Ectodermal cell (in vitro differentiated cells): ENCODE measurements around the gene UEVLD. TPM values are rescaled to one million over a fixed set of nuclear protein-coding genes. Genes with fewer than 3 reads are reported as not detected.

Experiments
- H3K27ac ChIP-seq: 2 replicates; pipeline ENCODE4 v1.7.0; 2013; ENCODE audit warnings: mild to moderate bottlenecking, low read depth, low read length; ENCODE audit not compliant: insufficient read depth, poor library complexity, severe bottlenecking
- H3K27me3 ChIP-seq: 2 replicates; pipeline ENCODE4 v1.7.0; 2013; ENCODE audit warnings: mild to moderate bottlenecking, low read length; ENCODE audit not compliant: insufficient read depth, control insufficient read depth, poor library complexity, severe bottlenecking
- H3K36me3 ChIP-seq: one replicate; pipeline ENCODE4 v1.7.0; 2013; ENCODE audit warnings: low read length; ENCODE audit not compliant: control insufficient read depth, insufficient read depth
- H3K4me1 ChIP-seq: one replicate; pipeline ENCODE4 v1.7.0; 2013; ENCODE audit warnings: low read length; ENCODE audit not compliant: control insufficient read depth, insufficient read depth
- H3K4me3 ChIP-seq: 2 replicates; pipeline ENCODE4 v1.7.0; 2013; ENCODE audit warnings: low read depth, low read length, control low read depth; ENCODE audit not compliant: insufficient read depth
- H3K9me3 ChIP-seq: 2 replicates; pipeline ENCODE4 v1.7.0; 2013; ENCODE audit warnings: mild to moderate bottlenecking, low read length, moderate library complexity; ENCODE audit not compliant: control insufficient read depth
- WGBS, 2 experiments: methylation state at CpG; one replicate each; pipeline ENCODE4 v1.1.7; 2013; ENCODE audit warnings: missing lambda C conversion rate in 2 of 2; 5-methylcytosine and 5-hydroxymethylcytosine counted together
- polyA plus RNA-seq, 4 experiments: library from polyadenylated mRNA; stranded (reverse); fragments of 50-300 nt; gene quantifications; one replicate each; pipeline ENCODE4 v1.2.3, GENCODE V29; 2013

The UEVLD gene
- polyA plus RNA-seq (2013, experiment 1 of 4): 10.2 TPM
- polyA plus RNA-seq (2013, experiment 2 of 4): 8.9 TPM
- polyA plus RNA-seq (2013, experiment 3 of 4): 8.8 TPM
- polyA plus RNA-seq (2013, experiment 4 of 4): 8.6 TPM

DNA sequence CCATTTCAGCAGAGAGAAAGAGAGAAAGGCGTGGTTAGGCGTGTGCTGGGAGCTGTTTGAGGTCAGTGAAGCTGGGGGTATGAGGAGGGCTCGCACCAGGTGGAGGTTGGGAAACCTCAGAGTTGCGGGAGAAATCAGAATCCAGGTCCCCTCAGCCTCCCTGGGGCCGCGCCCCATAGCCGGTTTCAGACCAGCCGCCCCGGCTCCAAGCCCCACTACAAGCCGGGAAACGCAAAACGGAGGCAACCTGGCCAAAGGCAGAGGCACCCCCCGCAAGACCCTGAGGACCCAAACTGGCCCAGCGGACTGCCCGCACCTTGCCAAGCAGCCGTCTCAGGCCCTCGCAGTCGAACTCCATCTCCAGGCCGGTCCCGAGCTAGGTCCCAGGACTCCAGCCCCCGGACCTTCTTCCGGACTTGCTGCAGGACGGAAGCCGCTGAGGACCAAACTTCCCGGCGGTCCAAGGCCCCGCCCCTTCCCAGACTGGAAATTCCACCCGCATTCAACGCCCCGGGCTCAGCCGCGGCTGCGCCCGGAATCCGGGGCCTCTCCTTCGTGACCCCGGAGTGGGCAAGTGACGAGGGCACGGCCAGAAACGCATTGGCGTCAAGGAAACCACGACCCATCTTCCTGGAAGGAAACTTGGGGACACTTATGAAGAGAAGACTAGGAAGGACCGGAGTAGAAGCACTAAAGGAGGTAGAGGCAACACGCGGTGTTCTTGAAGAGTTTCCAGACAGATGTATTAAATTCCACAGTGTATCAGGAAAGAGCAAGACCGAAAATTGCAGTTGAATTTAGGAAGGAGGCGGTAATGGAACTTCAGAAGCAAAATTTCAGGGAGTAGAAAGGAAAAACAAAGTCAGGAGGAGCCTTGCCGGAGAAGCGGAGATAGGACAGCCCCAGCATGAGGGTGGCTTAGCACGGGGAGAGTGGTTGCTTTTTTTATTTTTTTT lies at the start of gene UEVLD:
UEVLD (minus strand) TSS at position 438 of the 956 bp plus-strand sequence; CDS start at position 358, 80 bp downstream.
- Histone ChIP-seq H3K9me3 (no peaks in the 10 kb centered on the region), H3K36me3 (no peaks in the 10 kb centered on the region), H3K27ac (peak within 1 kb of the TSS; percentile 65), H3K4me1 (peaks cover 5% of the 10 kb centered on the region), H3K4me3 (peak within 1 kb of the TSS; percentile 90), H3K27me3 (no peaks in the 10 kb centered on the region)
- 0 to 1% methylated on average over 50 of the region's 50 CpGs for WGBS, 2 experiments

GRCh38 chr11:18634140-18635032 lies 45.9 kb upstream of the UEVLD start, which contains the start of gene SPTY2D1:
TSS of gene SPTY2D1 (minus strand) at chr11:18634342. CDS start at chr11:18634257, 85 bp downstream.
- peak within 1 kb of the TSS; percentile 89 for H3K27ac ChIP-seq
- H3K9me3 ChIP-seq: no peaks in the 10 kb centered on the region
- 0 to 1% methylated on average over 60 of the region's 60 CpGs for WGBS, 2 experiments
- peaks cover 4% of the 10 kb centered on the region for H3K27me3 ChIP-seq
- H3K4me3 ChIP-seq: peak within 1 kb of the TSS; percentile 97
- no peaks in the 10 kb centered on the region for H3K4me1 ChIP-seq
- no peaks in the 10 kb centered on the region for H3K36me3 ChIP-seq

- Histone ChIP-seq H3K9me3 (no peaks in the 10 kb centered on the region), H3K36me3 (no peaks in the 10 kb centered on the region), H3K4me1 (no peaks in the 10 kb centered on the region), H3K27ac (peak overlapping the region; percentile 59), H3K4me3 (peak overlapping the region; percentile 97), H3K27me3 (peaks cover 4% of the 10 kb centered on the region)
- 17 to 19% methylated on average over 31 of the region's 31 CpGs for WGBS, 2 experiments
These were observed 45.0 kb upstream of the UEVLD start for GRCh38 chr11:18633256-18634139.

- 34 to 58% methylated on average over 1 to 2 of the region's 2 CpGs for WGBS, 2 experiments
- no peaks in the 10 kb centered on the region for H3K4me1 ChIP-seq
- no peak overlapping the region for H3K27ac ChIP-seq
- no peaks in the 10 kb centered on the region for H3K36me3 ChIP-seq
- peaks cover 2% of the 10 kb centered on the region for H3K27me3 ChIP-seq
- no peaks in the 10 kb centered on the region for H3K9me3 ChIP-seq
- H3K4me3 ChIP-seq: peak overlapping the region; percentile 97
These were observed 44.3 kb upstream of the UEVLD start for GRCh38 chr11:18632841-18633240.

DNA sequence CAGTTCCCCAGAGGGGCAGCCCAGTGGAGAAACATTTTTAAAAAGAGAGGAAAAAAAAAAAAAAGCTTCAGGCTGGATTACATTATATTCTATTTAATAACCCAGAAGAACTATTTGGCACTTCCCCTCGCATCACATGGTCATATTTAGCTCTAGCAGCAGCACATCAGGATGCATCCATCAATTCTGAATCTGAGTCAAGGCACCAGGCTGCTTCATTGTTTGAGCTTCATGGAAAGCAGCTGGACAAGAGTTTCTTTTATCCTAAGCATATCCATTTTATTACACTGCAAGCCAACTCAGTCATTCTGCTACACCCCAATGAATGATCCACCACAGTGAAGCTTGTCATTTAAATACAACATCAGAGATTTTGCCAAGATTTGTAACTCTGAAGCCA lies 35.6 kb upstream of the UEVLD start:
- Histone ChIP-seq H3K9me3 (no peaks in the 10 kb centered on the region), H3K36me3 (no peaks in the 10 kb centered on the region), H3K4me1 (no peaks in the 10 kb centered on the region), H3K27ac (no peak overlapping the region), H3K4me3 (no peak overlapping the region), H3K27me3 (no peaks in the 10 kb centered on the region)
- 93 to 100% methylated on average over 1 of the region's 1 CpG for WGBS, 2 experiments

DNA sequence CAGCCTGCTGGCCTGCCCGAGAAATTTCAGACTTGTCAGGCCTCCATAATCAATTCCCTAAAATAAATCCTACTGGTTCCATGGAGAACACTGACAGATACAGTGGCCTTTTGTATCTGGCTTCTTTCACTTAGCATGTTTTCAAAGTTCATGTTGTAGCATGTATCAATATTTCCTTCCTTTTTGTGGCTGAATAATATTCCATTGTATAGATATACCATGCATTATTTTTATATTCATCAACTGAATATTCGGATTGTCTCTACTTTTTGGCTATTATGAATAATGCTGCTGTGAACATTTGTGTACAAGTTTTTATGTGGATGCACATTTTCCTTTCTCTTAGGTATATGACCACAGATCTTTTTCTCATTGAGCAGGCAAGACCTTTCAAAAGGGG lies 35.2 kb upstream of the UEVLD start:
- H3K27me3 ChIP-seq: no peaks in the 10 kb centered on the region
- 94 to 96% methylated on average over 1 to 2 of the region's 2 CpGs for WGBS, 2 experiments
- no peaks in the 10 kb centered on the region for H3K9me3 ChIP-seq

GRCh38 chr11:18618342-18619025 lies 29.9 kb upstream of the UEVLD start:
- H3K9me3 ChIP-seq: no peaks in the 10 kb centered on the region
- H3K4me1 ChIP-seq: no peaks in the 10 kb centered on the region
- no peak overlapping the region for H3K27ac ChIP-seq
- H3K4me3 ChIP-seq: no peak overlapping the region
- WGBS, 2 experiments: 96 to 97% methylated on average over 3 to 5 of the region's 5 CpGs
- peaks cover 12% of the 10 kb centered on the region for H3K36me3 ChIP-seq
- no peaks in the 10 kb centered on the region for H3K27me3 ChIP-seq

More for the DNA sequence above, 35.2 kb upstream of the UEVLD start:
- Histone ChIP-seq H3K4me3 (no peak overlapping the region), H3K27ac (no peak overlapping the region), H3K36me3 (no peaks in the 10 kb centered on the region), H3K4me1 (no peaks in the 10 kb centered on the region)

GRCh38 chr11:18617688-18618341 lies 29.3 kb upstream of the UEVLD start:
- no peaks in the 10 kb centered on the region for H3K27me3 ChIP-seq
- no peaks in the 10 kb centered on the region for H3K4me1 ChIP-seq
- no peak overlapping the region for H3K27ac ChIP-seq
- H3K4me3 ChIP-seq: no peak overlapping the region
- H3K9me3 ChIP-seq: no peaks in the 10 kb centered on the region
- WGBS, 2 experiments: 87 to 91% methylated on average over 8 to 10 of the region's 10 CpGs
- peaks cover 12% of the 10 kb centered on the region for H3K36me3 ChIP-seq
